GM20000 (cell line): Measurements from ENCODE around the gene CCDC175.

Experiments
- DNase-seq: peaks from one replicate; pipeline ENCODE4 v3.0.0; 2012; ENCODE audit warnings: low spot score
- CTCF ChIP-seq: IDR thresholded peaks from 2 replicates; pipeline ENCODE4 v1.5.1; 2012; ENCODE audit warnings: mild to moderate bottlenecking, control low read depth; ENCODE audit errors: extremely low read depth, missing control alignments

The CCDC175 gene

GRCh38 chr14:59591641-59592370 is 15.2 kb upstream of the CCDC175 start:
- no peak for TF ChIP-seq CTCF
- no peak for DNase-seq

- no peak for DNase-seq
- TF ChIP-seq CTCF = no peak
Observed at GRCh38 chr14:59588101-59588500, 11.5 kb upstream of the CCDC175 start.

- no peak for TF ChIP-seq CTCF
- DNase-seq = no peak
Observed at GRCh38 chr14:59585891-59586554, 9.4 kb upstream of the CCDC175 start.

- TF ChIP-seq CTCF = no peak
- no peak for DNase-seq
Observed at GRCh38 chr14:59583755-59584154, 7.1 kb upstream of the CCDC175 start.

GRCh38 chr14:59582845-59583509 is 6.4 kb upstream of the CCDC175 start:
- TF ChIP-seq CTCF = no peak
- no peak for DNase-seq

- TF ChIP-seq CTCF = no peak
- DNase-seq = no peak
Observed at GRCh38 chr14:59582161-59582560, 5.5 kb upstream of the CCDC175 start.

- no peak for DNase-seq
- no peak for TF ChIP-seq CTCF
Observed at GRCh38 chr14:59580911-59581310, 4.3 kb upstream of the CCDC175 start.
